ENCODE measurements around the gene ST3GAL5.

GRCh38 chr2:85890522-85891176 lies 1.9 kb upstream of the ST3GAL5 start:
- TF ChIP-seq CTCF (IDR thresholded peaks at IDR 0.05) (no peak), POLR2A (IDR thresholded peaks at IDR 0.05) (no peak)
